HEK293 (cell line): ENCODE measurements around the gene POU3F4.

Experiments used
- CTCF ChIA-PET: fragments of 350-600 bp; formaldehyde crosslinking; extraction: SDS; loops from one replicate; lab custom pipeline; 2021; ENCODE audit warnings: antibody characterized with exemption; lab: Yijun Ruan, JAX
- POLR2A ChIA-PET: fragments of 300-600 bp; formaldehyde crosslinking; extraction: SDS; loops from one replicate; lab custom pipeline; 2020; ENCODE audit warnings: antibody characterized with exemption, inconsistent platforms; lab: Yijun Ruan, JAX
- H3K27ac ChIP-seq: fragments of 200-500 bp; sonication (Bioruptor generic); 2 replicates; pipeline ENCODE4 v1.5.1; 2014; ENCODE audit warnings: low read depth, low read length, control low read depth, inconsistent platforms; ENCODE audit errors: extremely low read depth
- H3K36me3 ChIP-seq, 2 experiments: fragments of 200-500 bp in 1 of 2; sonication (Bioruptor generic) in 1 of 2; 1 replicate in 1 of 2; 2 replicates in 1 of 2; pipeline ENCODE4 v1.5.1; 2014 to 2017; ENCODE audit warnings: inconsistent platforms in 2 of 2, low read length in 2 of 2; ENCODE audit not compliant: control insufficient read depth in 2 of 2, insufficient read depth in 1 of 2
- H3K4me1 ChIP-seq: fragments of 200-500 bp; sonication (Bioruptor generic); 2 replicates; pipeline ENCODE4 v1.5.1; 2014; ENCODE audit warnings: mild to moderate bottlenecking, low read length, inconsistent platforms; ENCODE audit not compliant: control insufficient read depth, insufficient read depth
- H3K4me3 ChIP-seq: 2 replicates; pipeline ENCODE4 v1.5.1; 2011; ENCODE audit warnings: low read depth, mild to moderate bottlenecking, control low read depth, low read length, moderate library complexity
- H3K9me3 ChIP-seq: fragments of 200-500 bp; sonication (Bioruptor generic); 2 replicates; pipeline ENCODE4 v1.5.1; 2014; ENCODE audit warnings: low read depth, low read length, inconsistent platforms; ENCODE audit not compliant: control insufficient read depth, insufficient read depth
- ATF2 ChIP-seq: fragments of 450-650 bp; formaldehyde crosslinking; IDR thresholded peaks from 2 replicates; pipeline ENCODE4 v1.5.1; 2016; ENCODE audit warnings: missing biosample characterization, missing genetic modification characterization, low read depth
- GFI1B ChIP-seq: fragments of 450-650 bp; formaldehyde crosslinking; IDR thresholded peaks from 2 replicates; pipeline ENCODE4 v1.5.1; 2016; ENCODE audit warnings: missing biosample characterization, missing genetic modification characterization
- GLI4 ChIP-seq: fragments of 450-650 bp; formaldehyde crosslinking; IDR thresholded peaks from 2 replicates; pipeline ENCODE4 v1.5.1; 2016; ENCODE audit warnings: missing biosample characterization, missing genetic modification characterization
- HOXC10 ChIP-seq: sonication (generic); formaldehyde crosslinking; IDR thresholded peaks from 2 replicates; pipeline ENCODE4 v1.8.1; 2023; ENCODE audit warnings: mild to moderate bottlenecking, missing genetic modification reagents
- MEIS1 ChIP-seq: sonication (generic); formaldehyde crosslinking; IDR thresholded peaks from 2 replicates; pipeline ENCODE4 v1.8.1; 2022; ENCODE audit warnings: missing genetic modification reagents, mild to moderate bottlenecking, borderline replicate concordance
- SALL2 ChIP-seq: fragments of 450-650 bp; formaldehyde crosslinking; IDR thresholded peaks from 2 replicates; pipeline ENCODE4 v1.5.0; 2017; ENCODE audit warnings: missing biosample characterization, mild to moderate bottlenecking, missing genetic modification characterization, borderline replicate concordance
- YY1 ChIP-seq: fragments of 450-650 bp; formaldehyde crosslinking; IDR thresholded peaks from 2 replicates; pipeline ENCODE4 v1.5.1; 2018; ENCODE audit warnings: missing biosample characterization, missing genetic modification characterization
- ZBTB20 ChIP-seq: fragments of 450-650 bp; formaldehyde crosslinking; IDR thresholded peaks from 2 replicates; pipeline ENCODE4 v1.5.1; 2016; ENCODE audit warnings: missing biosample characterization, missing genetic modification characterization
- ZFP3 ChIP-seq: fragments of 450-650 bp; formaldehyde crosslinking; IDR thresholded peaks from 2 replicates; pipeline ENCODE4 v1.5.1; 2016; ENCODE audit warnings: low read depth, missing biosample characterization, missing genetic modification characterization
- ZNF133 ChIP-seq: fragments of 450-650 bp; formaldehyde crosslinking; IDR thresholded peaks from 2 replicates; pipeline ENCODE4 v1.5.1; 2016; ENCODE audit warnings: missing biosample characterization, missing genetic modification characterization
- ZNF184 ChIP-seq: fragments of 450-650 bp; IDR thresholded peaks from 2 replicates; pipeline ENCODE4 v1.5.1; 2018; ENCODE audit warnings: missing biosample characterization, mild to moderate bottlenecking, missing genetic modification characterization
- ZNF221 ChIP-seq: fragments of 450-650 bp; formaldehyde crosslinking; IDR thresholded peaks from 2 replicates; pipeline ENCODE4 v1.5.1; 2017; ENCODE audit warnings: missing biosample characterization, missing genetic modification characterization, borderline replicate concordance
- ZNF423 ChIP-seq: fragments of 450-650 bp; formaldehyde crosslinking; IDR thresholded peaks from 2 replicates; pipeline ENCODE4 v1.5.1; 2016; ENCODE audit warnings: missing biosample characterization, missing genetic modification characterization
- ZNF433 ChIP-seq: fragments of 450-650 bp; formaldehyde crosslinking; IDR thresholded peaks from 2 replicates; pipeline ENCODE4 v1.5.1; 2016; ENCODE audit warnings: missing biosample characterization, missing genetic modification characterization, low read depth
- ZNF596 ChIP-seq: fragments of 450-650 bp; IDR thresholded peaks from 2 replicates; pipeline ENCODE4 v1.5.0; 2018; ENCODE audit warnings: missing biosample characterization, mild to moderate bottlenecking, missing genetic modification characterization, moderate library complexity
- ZNF610 ChIP-seq: fragments of 450-650 bp; formaldehyde crosslinking; IDR thresholded peaks from 2 replicates; pipeline ENCODE4 v1.5.1; 2016; ENCODE audit warnings: missing biosample characterization, missing genetic modification characterization, borderline replicate concordance
- ZNF626 ChIP-seq: fragments of 450-650 bp; sonication (Bioruptor Pico); formaldehyde crosslinking; IDR thresholded peaks from 2 replicates; pipeline ENCODE4 v1.5.1; 2018; ENCODE audit warnings: missing biosample characterization, missing genetic modification characterization, inconsistent platforms
- ZNF747 ChIP-seq: fragments of 450-650 bp; formaldehyde crosslinking; IDR thresholded peaks from 2 replicates; pipeline ENCODE4 v1.5.1; 2016; ENCODE audit warnings: missing biosample characterization, missing genetic modification characterization
- ZNF785 ChIP-seq: fragments of 450-650 bp; formaldehyde crosslinking; IDR thresholded peaks from 2 replicates; pipeline ENCODE4 v1.5.1; 2016; ENCODE audit warnings: missing biosample characterization, missing genetic modification characterization
- ZSCAN5A ChIP-seq: fragments of 450-650 bp; formaldehyde crosslinking; IDR thresholded peaks from 2 replicates; pipeline ENCODE4 v1.5.1; 2016; ENCODE audit warnings: missing biosample characterization, missing genetic modification characterization
- TF ChIP-seq, protein P1 (sequence below): fragments of 450-650 bp; formaldehyde crosslinking; IDR thresholded peaks from 2 replicates; pipeline ENCODE4 v1.5.1; 2016; ENCODE audit warnings: missing biosample characterization, missing genetic modification characterization
- TF ChIP-seq, protein P2 (sequence below): fragments of 450-650 bp; formaldehyde crosslinking; IDR thresholded peaks from 2 replicates; pipeline ENCODE4 v1.5.1; 2017; ENCODE audit warnings: missing biosample characterization, missing genetic modification characterization

The POU3F4 gene

GRCh38 chrX:83495898-83496297 is 12.2 kb upstream of the POU3F4 start:
- no peaks in the 10 kb centered on the region for H3K36me3 ChIP-seq
- no peaks in the 10 kb centered on the region for H3K4me1 ChIP-seq
- H3K27ac ChIP-seq: no peak overlapping the region
- TF ChIP-seq ZNF610 (tag by site-specific recombination): no peak
- no peak for TF ChIP-seq ZNF221
- no peak for TF ChIP-seq ZNF423
- TF ChIP-seq, protein P1, sequence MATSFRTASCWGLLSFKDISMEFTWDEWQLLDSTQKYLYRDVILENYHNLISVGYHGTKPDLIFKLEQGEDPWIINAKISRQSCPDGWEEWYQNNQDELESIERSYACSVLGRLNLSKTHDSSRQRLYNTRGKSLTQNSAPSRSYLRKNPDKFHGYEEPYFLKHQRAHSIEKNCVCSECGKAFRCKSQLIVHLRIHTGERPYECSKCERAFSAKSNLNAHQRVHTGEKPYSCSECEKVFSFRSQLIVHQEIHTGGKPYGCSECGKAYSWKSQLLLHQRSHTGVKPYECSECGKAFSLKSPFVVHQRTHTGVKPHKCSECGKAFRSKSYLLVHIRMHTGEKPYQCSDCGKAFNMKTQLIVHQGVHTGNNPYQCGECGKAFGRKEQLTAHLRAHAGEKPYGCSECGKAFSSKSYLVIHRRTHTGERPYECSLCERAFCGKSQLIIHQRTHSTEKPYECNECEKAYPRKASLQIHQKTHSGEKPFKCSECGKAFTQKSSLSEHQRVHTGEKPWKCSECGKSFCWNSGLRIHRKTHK (tag by site-specific recombination): no peak
- no peak for TF ChIP-seq ATF2 (tag by site-specific recombination)
- no peak for TF ChIP-seq HOXC10 (CRISPR knock-in tag)
- no peak for TF ChIP-seq ZNF433 (tag by site-specific recombination)
- no peak for TF ChIP-seq ZNF133
- TF ChIP-seq ZFP3 (tag by site-specific recombination): no peak
- TF ChIP-seq ZBTB20 (tag by site-specific recombination): no peak
- TF ChIP-seq MEIS1 (CRISPR knock-in tag): no peak
- CTCF ChIA-PET: interaction anchor here (1.1 kb wide), 1 partner anchor 26 kb away, joined by 4 read pairs; no protein-coding TSS in a partner anchor
- no peak overlapping the region for H3K4me3 ChIP-seq
- no peaks in the 10 kb centered on the region; the same call in 1 of the 2 replicates for H3K9me3 ChIP-seq
- POLR2A ChIA-PET: no interaction called here

DNA sequence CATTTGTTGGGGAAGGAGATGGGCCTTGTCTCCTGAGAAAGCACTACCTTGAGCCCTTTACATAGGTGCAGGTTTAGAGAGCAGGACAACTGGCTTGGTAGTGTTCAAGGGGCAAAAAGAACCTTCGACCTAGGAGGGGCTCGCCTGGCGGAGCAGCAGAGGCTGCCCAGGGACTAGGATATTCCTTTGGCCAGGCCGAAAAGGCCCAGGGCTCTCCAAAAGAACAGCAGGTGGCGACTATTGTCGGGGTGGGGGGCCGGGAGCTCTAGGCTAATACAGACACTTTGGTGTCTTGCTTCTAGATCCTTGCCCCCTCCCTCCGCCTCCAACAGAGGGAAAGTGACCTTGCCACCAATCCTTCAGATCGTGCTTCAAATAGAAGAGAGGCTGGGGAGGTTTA is 7.1 kb upstream of the POU3F4 start:
- CTCF ChIA-PET: no interaction called here
- TF ChIP-seq SALL2 (tag by site-specific recombination): no peak
- TF ChIP-seq, protein P2, sequence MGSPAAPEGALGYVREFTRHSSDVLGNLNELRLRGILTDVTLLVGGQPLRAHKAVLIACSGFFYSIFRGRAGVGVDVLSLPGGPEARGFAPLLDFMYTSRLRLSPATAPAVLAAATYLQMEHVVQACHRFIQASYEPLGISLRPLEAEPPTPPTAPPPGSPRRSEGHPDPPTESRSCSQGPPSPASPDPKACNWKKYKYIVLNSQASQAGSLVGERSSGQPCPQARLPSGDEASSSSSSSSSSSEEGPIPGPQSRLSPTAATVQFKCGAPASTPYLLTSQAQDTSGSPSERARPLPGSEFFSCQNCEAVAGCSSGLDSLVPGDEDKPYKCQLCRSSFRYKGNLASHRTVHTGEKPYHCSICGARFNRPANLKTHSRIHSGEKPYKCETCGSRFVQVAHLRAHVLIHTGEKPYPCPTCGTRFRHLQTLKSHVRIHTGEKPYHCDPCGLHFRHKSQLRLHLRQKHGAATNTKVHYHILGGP: no peak
- TF ChIP-seq ZNF184: no peak
- TF ChIP-seq ZNF626 (tag by site-specific recombination): no peak
- no peak for TF ChIP-seq GFI1B (tag by site-specific recombination)
- no peak for TF ChIP-seq ZNF596
- no peak for TF ChIP-seq ZNF785
- no peak for TF ChIP-seq YY1 (tag by site-specific recombination)
- no peak for TF ChIP-seq GLI4
- TF ChIP-seq ZNF747: no peak
- no peak for TF ChIP-seq ZSCAN5A (tag by site-specific recombination)
- TF ChIP-seq HOXC10 (CRISPR knock-in tag): no peak
- TF ChIP-seq, all 188 proteins: peak for 0
- Histone ChIP-seq H3K27ac (no peak overlapping the region), H3K36me3 (no peaks in the 10 kb centered on the region), H3K4me3 (no peak overlapping the region), H3K9me3 (no peaks in the 10 kb centered on the region; the same call in 1 of the 2 replicates), H3K4me1 (no peaks in the 10 kb centered on the region)
- POLR2A ChIA-PET: no interaction called here
